ENCODE data around the gene MED28.
A peak's percentile ranks its signal among the peaks of the same experiment; 100 is the strongest.
"Not testable (repeated sequence)": the region's sequence is repeated elsewhere in the genome, so short reads cannot be mapped to it uniquely, and the experiment has no call there.

The MED28 gene

DNA sequence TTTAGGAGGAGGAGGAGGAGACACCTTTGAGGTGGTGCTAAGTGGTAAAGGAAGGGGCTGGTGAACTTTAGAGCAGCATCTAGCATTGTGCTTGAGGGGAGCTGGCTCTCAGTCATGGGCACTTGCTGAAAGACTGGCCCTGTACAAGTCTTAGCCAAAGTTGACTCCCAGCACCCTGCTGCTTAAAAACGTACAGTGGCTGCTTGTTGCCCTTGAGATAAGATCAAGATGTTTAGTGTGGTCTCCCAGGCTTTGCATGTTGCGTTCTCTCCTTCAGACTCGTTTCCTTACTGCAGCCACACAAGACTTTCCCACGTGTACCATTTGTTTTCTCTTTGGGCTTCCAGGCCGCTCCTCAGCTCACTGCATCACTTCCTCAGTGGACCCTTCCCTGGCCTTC, 1.8 kb downstream of the MED28 start:
- no peak for DNase-seq

DNA sequence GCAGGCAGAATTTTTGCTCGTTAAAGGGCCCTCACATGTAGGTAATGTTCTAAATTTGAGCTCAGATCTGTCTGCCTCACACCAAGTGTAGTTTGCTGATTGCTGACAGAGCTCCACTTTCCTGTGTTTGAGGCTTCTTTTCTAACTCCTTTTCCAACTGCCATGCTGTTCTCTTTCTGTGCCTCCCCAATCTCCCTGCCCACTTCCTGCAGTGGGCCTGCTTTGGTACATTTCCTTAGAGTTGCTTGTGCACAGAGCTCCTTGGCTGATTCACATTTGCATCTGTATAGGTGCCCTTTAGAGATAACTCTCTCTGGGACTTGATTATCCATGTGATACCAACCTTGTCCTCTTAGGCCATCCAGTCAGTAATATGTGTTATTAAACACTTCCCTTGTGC, 4.5 kb downstream of the MED28 start:
- DNase-seq, result no peak

DNA sequence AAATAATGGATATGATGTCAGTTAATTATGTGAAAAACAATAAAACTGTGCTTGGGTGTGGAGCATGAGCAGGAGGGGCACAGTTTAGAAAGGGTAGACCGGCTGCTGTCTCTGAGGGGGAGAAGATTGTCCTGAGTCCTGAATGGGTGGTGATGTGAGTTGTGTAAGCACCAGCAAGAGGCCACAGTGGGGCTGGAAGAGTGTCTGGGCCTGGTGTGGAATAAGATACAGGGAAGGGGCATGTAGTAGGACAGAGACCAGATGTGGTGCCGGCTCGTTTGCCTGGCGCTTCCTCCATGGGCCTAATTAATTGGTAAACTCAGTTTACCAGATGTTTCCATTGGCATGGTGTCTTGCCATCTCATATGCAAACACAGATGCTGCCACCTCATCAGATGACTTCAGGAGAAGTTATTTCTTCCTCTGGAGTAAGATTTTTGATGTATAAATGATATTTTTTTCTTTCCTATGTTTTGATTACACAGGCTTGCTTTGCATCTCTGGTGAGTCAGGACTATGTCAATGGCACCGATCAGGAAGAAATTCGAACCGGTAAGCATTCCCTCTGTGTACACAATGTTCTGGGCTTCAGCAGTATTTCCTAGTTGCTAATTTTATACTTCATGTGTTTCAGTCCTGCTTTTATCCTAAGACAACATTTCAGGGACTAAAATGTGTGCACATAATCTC, 5.1 kb downstream of the MED28 start:
- DNase-seq, result peak in 1 of 51 donors; percentile 37

DNA sequence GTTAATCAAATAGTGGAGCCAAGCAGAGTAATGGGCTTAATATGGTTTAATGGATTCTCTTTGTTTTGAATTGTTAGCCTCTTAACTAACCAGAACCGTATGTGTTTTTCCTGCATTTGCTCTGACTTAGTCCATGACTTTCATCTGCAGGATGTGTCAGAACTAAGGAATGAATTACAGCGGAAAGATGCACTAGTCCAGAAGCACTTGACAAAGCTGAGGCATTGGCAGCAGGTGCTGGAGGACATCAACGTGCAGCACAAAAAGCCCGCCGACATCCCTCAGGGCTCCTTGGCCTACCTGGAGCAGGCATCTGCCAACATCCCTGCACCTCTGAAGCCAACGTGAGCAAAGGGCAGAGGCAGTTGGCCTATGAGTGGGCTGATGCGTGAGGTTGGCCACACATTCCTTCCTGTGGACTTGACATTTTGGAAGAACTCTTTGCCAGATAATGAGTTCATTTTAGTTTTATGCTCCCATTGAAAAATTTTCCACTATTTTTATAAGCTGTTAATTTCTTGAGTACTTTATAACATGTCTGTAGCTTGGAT, 9.1 kb downstream of the MED28 start:
- DNase-seq, result no peak

DNA sequence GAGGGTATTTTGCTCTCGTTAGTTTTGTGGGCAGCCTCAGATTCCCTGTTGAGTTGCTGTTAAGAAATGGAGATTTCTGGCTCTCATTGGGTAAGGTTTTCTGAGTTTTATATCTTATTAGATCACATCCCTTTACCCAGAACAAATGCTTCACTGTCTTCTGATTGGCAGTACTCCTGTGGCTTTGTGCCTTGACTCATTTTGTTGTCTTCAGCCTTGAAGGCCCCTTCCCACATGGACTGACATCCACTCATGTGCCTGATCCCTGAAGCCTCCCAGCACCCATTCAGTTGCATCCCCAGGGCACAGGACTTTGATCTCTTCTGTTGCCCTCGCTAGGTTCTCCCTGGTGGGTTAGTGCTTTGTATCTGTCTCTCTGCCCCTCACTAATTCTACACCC, 10.4 kb downstream of the MED28 start:
- DNase-seq, result no peak

DNA sequence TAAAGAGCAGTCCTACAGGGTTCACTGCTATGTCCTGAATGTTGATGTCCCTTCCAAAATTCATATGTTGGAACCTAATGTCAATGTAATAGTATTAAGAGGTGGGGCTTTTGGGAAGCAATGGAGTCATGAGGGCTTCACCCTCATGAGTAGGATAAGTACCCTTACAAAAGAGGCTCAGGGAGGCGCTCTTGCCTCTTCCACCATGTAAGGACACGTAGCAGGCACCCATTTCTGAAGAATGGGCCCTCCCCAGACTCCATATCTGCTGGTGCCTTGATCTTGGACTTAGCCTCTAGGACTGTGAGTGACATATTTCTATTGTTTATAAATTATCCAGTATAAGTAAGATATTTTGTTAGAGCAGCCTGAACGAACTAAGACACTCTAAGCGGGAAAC, 15.8 kb downstream of the MED28 start:
- DNase-seq, result no peak

DNA sequence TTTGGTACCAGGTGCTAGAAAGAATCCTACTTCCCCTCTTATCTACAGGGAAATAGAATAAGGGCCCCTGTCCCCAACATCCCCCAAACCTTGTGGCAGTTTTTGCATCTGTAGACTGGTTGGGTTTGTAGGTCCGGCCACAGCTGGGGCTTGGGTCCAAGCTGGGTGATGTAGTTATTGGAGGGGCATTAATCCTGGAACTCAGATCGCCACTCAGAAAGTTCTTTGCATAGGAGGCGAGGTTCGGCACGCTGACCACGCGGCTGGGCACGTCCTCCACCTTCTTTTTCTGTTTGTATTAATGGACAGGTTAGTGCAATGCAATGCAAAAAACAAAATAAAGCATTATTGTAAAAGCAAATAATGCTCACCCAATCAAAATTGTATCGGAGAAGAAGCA, 19.2 kb downstream of the MED28 start:
- no peak for DNase-seq

DNA sequence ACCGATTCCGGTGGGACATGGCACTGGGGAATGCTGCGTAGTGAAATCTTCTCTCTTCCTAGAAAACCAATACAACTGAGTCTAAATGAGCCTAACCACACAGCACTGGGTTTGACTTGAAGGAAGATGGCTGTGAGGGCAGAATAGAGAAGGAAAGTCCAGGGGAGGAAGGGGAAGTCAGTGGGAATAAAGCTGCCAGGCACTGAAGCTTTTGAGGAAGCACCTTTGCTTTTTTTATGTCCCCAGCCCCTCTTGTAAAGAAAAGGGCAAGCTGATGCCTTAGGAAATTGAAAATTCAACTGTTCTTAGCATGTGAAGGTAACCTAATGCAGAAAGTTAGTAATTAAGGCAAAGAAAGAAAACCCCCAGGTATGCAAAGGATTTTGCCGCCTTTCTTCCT, 20.6 kb downstream of the MED28 start:
- no peak for DNase-seq

DNA sequence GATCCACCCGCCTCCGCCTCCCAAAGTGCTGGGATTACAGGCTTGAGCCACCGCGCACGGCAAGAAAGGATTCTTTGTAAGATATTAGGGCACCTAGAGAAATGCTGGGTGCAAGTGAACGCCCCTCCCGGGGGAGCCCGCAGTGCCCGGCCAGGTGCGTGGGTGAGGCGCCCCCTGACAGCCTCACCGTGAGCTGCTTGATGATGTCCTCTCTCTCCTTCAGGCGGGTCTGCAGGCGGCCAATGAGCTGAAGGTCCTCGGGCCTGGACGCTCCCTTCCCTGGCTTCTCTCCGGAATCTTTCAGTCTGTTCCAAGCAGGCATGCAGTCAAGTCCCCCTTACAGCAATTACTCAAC, 21.9 kb downstream of the MED28 start:
- peak in 5 of 51 donors; percentile 32 to 51 (median 37) for DNase-seq

DNA sequence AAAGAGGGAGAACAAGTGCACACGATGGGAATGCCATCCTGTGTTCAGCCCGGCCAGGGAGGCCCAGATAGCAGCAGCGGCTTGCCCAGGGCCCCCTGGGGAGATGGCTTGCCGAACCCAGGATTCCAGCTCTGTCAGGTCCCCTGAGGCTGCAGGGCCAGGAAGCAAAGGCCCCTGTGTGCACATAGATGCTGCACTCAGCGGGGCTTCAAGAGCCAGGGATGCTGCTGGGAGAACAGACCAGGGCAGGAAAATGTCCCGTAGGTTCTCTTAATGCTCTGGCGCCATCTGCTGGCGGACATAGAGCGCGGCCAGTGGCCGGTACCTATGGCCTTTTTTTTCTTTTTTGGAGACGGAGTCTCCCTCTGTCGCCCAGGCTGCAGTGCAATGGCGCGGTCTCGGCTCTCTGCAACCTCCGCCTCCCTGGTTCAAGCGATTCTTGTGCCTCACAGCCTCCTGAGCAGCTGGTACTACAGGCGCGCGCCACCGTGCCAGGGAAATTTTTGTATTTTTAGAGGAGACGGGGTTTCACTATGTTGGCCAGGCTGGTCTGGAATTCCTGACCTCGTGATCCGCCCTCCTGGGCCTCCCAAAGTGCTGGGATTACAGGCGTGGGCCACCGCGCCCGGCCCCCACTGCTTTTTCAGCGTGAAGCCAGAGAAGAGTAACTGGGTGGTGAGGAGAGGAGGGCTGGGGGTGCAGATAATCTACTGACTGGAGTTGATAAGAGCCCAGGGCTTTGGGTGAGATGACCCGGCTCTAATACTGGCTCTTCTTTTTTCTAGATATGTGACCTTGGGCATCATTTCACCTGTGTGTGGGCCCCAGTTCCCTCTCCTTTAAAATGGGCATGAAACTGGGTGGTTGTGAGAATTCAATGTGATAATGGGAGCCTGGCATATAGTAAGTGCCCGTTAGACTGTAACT, 22.5 kb downstream of the MED28 start:
- DNase-seq, result peak; percentile 23 to 87 (median 62)

DNA sequence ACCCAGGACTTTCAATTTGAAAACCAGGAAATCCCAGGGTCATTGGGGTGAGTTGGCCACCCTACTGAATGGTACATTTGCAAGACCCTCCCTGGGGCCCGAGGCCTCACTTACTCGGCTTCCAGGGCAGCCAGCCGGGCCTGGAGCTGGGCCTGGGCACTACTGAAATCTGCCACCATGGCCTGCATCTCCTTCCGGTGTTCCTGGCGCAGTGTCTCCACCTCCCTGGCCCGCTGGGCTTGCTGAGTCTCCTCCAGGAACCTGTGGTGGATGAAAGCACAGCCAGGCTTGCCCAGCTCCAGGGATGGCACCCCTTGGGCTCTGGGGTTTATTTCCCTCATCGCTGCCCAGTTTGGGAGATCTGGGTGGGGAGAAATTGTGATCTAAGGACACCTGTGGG, 24.7 kb downstream of the MED28 start:
- DNase-seq, result no peak

DNA sequence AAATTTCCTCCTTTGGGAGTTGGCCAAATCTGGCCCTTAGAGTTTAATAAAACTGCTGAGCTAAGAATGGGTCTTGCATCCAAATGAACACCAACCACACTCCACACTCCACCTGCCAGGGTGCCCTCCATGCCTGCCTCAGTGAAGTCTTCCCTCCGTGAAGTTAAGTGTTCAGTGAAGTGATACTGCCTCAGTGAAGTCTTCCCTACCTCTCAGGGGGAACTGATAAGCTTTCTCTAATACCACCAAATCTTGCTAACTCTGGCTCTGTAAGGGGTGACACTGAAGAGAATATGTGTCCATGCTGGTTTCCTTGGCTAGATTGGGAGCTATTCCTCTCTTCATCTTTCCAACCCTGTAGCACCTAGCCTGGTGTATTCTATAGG, 27.9 kb downstream of the MED28 start:
- no peak for DNase-seq

DNA sequence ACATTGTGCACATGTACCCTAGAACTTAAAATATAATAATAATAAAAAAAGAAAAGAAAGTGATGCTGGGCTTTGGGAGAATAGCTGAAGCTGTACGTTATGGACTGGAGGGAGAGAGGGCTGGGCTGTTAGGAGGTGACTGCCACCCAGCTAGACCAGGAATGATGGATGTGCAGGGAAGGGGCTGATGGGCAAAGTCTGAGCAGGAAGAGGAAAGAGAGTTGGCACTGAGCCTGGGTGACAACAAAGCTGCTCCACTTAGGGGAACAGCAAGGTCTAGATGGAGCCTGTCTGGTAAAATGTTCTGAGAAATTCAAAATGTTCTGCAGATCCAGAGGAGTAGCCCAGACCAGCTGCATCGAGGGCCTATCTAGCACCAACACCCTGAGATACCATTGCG, 32.3 kb downstream of the MED28 start:
- DNase-seq, result no peak

DNA sequence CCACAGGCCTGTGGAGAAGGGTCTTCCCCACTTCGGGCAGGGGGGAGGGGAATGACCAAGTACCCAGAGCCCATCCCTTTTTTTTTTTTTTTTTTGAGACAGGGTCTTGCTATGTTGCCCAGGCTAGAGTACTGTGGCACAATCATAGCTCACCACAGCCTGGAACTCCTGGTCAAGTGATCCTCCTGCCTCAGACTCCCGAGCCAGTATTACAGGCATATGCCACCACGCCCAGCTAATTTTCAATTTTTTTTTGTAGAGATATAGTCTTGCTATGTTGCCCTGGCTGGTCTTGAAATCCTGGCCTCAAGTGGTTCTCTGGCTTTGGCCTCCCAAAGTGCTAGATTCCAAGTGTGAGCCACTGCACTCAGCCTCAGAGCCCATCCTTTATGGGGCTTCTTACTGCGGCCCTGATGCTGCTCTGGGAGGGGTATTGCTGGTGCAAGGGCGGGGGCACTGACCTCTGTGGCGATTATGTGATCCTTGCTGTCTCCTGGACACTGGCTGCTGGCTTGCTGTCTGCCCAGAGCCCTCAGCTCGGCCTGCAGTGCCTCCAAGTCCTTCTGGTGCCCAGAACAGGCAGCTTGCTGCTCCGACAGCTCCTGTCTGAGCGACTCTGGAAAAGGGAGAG, 32.9 kb downstream of the MED28 start:
- no peak for DNase-seq

DNA sequence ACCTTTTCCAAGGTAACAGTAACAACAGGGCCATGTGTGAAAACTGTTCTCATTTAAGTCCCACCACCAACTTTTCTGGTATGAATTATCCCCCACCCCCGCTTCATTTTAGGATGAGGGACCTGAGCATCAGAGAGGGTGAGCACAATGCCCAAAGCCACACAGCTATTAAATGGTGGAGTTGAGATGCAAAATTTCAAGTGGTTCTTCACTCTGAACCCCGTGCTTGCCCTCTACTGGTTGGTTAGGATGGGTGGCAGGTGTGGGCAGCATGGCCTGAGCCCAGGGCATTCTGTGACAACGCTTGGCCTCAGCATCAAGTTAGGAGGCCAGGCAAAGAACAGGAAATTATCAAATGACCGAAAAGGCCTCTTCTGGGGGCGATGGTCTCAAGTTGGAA, 33.5 kb downstream of the MED28 start:
- no peak for DNase-seq

DNA sequence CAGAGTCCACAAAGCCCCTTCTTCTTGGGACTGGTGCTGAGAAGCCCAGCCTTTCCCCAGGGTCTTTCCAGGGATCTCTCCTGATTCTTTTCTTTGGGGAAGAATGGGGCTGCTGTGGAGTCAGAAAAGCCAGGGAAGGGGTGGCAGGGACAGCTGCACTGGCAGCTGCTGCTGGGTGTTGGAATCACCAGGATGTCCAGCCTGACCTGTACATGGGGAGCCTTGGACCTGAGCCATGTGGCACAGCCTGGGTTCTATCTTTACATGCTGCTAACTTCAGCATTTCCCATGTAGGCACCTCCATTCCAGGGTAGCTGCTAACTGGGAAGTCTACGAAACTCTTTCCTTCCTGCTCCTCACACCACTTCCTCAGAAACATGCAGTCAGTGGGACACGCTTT, 36.0 kb downstream of the MED28 start:
- no peak for DNase-seq

DNA sequence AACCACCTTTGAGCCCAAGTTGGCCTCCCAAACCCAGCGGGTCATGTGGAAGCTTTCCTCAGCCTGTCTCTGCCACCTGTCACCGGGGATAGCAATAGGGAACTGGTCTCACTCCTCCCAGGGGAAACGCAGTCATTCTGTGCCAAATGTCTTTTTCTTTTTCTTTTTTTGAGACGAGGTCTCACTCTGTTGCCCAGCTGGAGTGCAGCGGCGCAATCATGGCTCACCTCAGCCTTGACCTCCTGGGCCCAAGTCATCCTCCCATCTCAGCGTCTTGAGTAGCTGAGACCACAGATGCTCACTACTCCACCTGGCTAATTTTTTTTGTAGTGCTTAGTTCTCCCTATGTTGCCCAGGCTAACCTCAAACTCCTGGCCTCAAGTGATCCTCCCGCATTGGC, 40.3 kb downstream of the MED28 start:
- DNase-seq, result no peak

DNA sequence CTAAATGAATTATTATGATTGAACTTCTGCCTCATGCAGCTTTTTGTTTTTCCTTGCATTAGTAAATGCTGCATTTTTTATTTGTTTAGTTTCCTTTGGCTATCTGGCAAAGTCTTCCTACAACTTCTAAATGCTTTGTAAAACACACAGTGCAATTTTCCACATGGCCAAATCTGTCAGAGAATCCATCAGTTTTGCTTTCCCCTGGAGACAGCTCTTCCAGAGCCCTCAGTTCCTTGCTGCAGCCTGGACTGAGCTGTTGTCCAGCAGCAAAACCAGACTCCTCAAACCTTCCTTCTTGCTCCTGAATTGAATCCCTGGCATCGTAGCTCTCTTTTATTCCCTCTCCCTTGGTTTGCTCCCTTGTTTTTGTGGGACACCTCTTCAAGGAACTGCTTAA, 42.6 kb downstream of the MED28 start:
- no peak for DNase-seq

DNA sequence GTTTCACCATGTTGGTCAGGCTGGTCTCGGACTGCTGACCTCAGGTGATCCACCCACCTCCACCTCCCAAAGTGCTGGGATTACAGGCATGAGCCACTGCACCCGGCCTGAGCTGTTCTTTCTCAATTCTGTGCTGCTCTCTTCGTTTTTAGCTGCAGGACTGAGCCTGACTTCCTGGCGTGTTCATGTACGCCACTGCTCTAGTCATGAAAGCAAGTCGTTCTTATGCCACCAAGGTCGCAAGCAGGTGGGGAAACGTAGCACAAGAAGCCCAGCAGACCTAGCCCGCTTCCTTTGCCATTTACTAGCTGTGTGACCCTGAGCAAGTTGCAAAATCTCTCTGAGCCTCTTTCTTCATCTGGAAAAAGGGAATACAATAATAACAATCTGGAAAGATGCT, 43.4 kb downstream of the MED28 start:
- no peak for DNase-seq

DNA sequence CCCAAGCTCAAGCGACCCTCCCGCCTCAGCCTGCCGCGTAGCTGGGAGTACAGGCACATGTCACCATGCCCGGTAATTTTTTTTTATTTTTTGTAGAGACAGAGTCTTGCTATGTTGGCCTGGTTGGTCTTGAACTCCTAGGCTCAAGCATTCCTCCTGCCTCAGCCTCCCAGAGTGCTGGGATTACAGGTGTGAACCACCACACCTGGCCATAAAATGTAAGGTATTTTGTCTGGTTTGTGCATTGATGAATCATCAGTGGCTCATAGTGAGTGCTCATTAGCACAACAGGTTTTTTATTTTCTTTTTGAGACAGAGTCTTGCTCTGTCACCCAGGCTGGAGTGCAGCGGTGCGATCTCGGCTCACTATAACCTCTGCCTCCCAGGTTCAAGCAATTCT, 44.8 kb downstream of the MED28 start:
- not testable (repeated sequence) for DNase-seq

DNA sequence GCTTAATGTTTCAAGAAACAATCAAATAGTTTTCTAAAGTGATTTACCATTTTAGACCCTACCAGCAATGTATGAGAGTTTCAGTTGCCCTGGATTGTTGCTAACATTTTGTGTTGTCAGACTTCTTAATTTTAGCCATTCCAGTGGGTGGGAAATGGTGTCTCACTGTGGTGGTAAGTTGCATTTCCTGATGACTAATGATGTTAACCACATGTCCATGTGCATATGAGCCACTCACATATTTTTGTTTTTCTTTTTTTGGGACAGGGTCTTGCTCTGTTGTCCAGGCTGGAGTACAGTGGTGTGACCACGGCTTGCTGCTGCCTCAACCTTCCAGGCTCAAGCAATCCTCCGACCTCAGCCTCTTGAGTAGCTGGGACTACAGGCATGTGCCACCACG, 48.3 kb downstream of the MED28 start:
- no peak for DNase-seq

DNA sequence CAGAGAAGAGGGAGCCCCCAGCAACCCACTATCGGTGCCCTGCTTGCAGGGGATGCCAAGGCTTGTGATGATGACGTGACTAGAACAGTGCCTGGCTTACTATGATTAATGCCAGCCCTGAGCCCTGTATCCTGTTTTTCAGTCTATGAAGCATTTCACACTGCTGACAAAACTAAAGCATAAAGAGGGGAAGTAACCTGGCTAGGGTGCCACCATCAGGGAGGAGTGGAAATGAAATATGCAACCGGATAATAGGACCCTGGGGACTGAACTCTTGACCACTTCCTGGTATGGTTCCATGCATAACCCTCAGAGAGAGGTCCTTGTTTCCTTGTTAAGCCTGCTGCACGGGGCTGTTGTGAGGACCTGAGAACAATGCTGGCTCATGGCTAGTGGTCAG, 50.3 kb downstream of the MED28 start:
- DNase-seq, result no peak
